Bronchial epithelial cell (primary cell): ENCODE data around the gene CHIC2. TPM values are rescaled to one million over a fixed set of nuclear protein-coding genes. Genes with fewer than 3 reads are reported as not detected.
A peak's percentile ranks its signal among the peaks of the same experiment; 100 is the strongest.

ENCODE experiments used
- DNase-seq: peaks from one replicate; pipeline ENCODE4 v3.0.0-alpha.2; 2010; ENCODE audit warnings: low read depth
- FAIRE-seq: peaks from 2 replicates; lab custom pipeline; 2011; peaks lifted over from hg19 to GRCh38; lab: Jason Lieb, UNC
- H3K27me3 ChIP-seq: 2 replicates; pipeline ENCODE4 v1.5.1; 2011; ENCODE audit warnings: low read length; ENCODE audit not compliant: control insufficient read depth, insufficient read depth
- H3K36me3 ChIP-seq: 2 replicates; pipeline ENCODE4 v1.5.1; 2011; ENCODE audit warnings: low read length; ENCODE audit not compliant: control insufficient read depth, insufficient read depth
- H3K4me3 ChIP-seq: 2 replicates; pipeline ENCODE4 v1.5.1; 2011; ENCODE audit warnings: mild to moderate bottlenecking, low read depth, low read length, control low read depth
- CTCF ChIP-seq: IDR thresholded peaks from 2 replicates; pipeline ENCODE4 v1.5.1; 2011; ENCODE audit warnings: mild to moderate bottlenecking, moderate library complexity, low read length, control low read depth, inconsistent platforms; ENCODE audit not compliant: insufficient read depth, severe bottlenecking
- total RNA-seq: library from RNA; depleted of rRNA; stranded (reverse); fragments of >200 nt; gene quantifications from 2 replicates; pipeline ENCODE4 v1.2.1, GENCODE V29; 2014

Gene CHIC2
- total RNA-seq, 1 donor from 2014 or later, result 36.1 TPM

GRCh38 chr4:54095110-54095825 is 30.9 kb upstream of the CHIC2 start:
- Histone ChIP-seq H3K27me3 (peaks cover 53% of the 10 kb centered on the region), H3K4me3 (no peak overlapping the region), H3K36me3 (no peaks in the 10 kb centered on the region)
- TF ChIP-seq CTCF, result no peak
- DNase-seq (no peak), FAIRE-seq (no peak)

- no peak for FAIRE-seq
- Histone ChIP-seq H3K36me3 (no peaks in the 10 kb centered on the region), H3K4me3 (no peak overlapping the region), H3K27me3 (peaks cover 47% of the 10 kb centered on the region)
- no peak for TF ChIP-seq CTCF
- no peak for DNase-seq
These were observed 30.0 kb upstream of the CHIC2 start for GRCh38 chr4:54094451-54094850.

DNA sequence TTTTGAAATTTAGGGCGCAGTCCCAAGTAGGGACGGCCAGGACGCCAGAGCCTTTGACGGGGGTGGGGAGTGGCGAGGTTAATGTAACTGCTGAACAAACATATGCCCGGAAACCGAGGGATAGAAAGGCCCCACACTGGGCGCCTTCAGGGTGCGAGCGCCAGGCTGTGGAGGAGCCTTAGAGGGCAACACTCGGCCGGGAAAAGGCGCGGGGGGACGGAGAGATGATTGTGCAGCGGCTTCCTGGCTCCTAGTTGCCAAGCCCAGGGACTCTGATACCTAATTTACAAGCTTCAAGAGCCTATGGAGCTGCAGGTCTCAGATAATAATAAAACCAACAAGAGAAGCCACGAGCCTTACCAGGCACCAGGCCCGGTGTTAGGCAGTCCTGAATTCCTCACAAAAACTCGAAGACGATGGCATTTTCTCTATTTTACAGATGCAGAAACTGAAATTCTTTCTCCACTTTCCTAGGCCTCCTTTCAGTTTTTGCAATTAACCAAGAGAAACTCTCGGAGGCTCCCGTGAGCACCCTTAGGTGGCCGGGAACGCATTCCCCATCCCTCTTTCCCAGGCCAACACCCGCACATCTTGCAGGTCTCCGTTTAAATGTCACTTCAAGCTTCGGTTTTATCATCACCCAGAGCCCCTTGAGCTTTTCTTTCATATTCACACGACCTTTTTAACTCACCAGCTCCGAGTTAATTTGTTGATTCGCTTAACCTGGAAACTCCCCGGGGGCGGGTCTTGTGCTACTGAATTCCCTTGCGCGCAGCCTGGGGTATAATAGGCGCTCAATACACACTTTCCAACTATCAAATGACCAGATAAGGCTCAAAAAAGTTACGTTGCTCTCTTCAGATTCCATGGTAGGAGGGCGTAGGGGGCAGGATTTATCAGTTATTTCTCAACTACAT is 29.2 kb upstream of the CHIC2 start:
- Histone ChIP-seq H3K4me3 (no peak overlapping the region), H3K36me3 (no peaks in the 10 kb centered on the region), H3K27me3 (peaks cover 38% of the 10 kb centered on the region)
- no peak for DNase-seq
- no peak for FAIRE-seq
- no peak for TF ChIP-seq CTCF

DNA sequence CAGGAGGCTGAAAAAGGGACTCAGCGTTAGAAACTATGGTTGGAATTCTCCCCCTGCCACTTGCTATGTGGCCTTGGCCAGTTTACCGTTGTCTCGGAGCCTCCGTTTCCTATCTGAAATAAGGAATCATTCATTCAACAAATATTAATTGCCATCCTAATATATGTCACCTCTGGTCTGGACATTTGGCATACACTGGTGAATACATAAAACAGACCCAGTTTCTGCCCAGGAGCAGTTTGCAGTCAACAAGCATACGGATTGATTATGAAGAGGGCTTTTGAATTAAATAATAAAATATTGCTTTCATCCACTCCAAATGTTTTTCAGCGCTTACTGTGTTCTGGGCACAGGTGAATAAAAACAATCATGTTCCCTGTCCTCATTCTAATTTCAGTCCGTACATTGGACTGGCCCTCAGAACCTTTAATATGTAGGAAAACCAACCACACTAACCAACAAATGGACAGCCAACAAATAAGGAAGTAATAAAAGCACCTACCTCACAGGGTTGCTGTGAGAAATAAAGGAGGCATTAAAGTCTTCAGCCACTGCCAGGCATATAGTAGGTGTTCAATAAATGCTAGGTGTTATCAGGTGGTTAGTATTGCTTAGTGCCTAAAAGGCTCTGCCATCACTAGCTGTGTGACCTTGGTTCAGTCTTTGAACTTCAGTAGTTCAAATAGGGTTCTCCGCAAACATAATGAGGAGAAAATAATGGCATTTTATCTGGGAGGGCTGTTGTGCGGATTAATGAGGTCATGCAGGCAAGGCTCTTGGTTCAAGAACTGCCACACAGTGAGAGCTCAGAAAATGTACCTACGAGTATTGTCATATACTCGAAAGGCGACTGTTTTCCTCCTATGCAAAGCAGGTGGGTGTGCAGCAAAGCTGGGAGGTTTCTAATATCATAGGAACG is 28.3 kb upstream of the CHIC2 start:
- Histone ChIP-seq H3K36me3 (no peaks in the 10 kb centered on the region), H3K27me3 (peaks cover 30% of the 10 kb centered on the region), H3K4me3 (peak overlapping the region; percentile 37)
- no peak for DNase-seq
- TF ChIP-seq CTCF, result no peak
- no peak for FAIRE-seq

GRCh38 chr4:54091637-54092404 is 27.4 kb upstream of the CHIC2 start:
- Histone ChIP-seq H3K36me3 (no peaks in the 10 kb centered on the region), H3K4me3 (peak overlapping the region; percentile 37), H3K27me3 (peaks cover 27% of the 10 kb centered on the region)
- DNase-seq (peak; percentile 46), FAIRE-seq (no peak)
- no peak for TF ChIP-seq CTCF
